SK-N-MC (cell line): Measurements from ENCODE around the gene IHH.

Experiments used
- EZH2 ChIP-seq: fragments of 200-600 bp; sonication (generic); IDR thresholded peaks from one replicate; pipeline ENCODE4 v1.6.1; 2017; ENCODE audit warnings: antibody characterized with exemption
- POLR2AphosphoS5 ChIP-seq: IDR thresholded peaks from 2 replicates; pipeline ENCODE4 v1.6.1; 2012; ENCODE audit warnings: mild to moderate bottlenecking, low read depth, low read length, borderline replicate concordance

- TF ChIP-seq EZH2 (no peak), POLR2AphosphoS5 (no peak)
Measured at GRCh38 chr2:219073413-219074129, 12.8 kb upstream of the IHH start.
